ENCODE results near the gene CCDC183.
"Not testable (repeated sequence)": the region's sequence is repeated elsewhere in the genome, so short reads cannot be mapped to it uniquely, and the experiment has no call there.

- not testable (repeated sequence) for TF ChIP-seq POLR2A, POLR2AphosphoS5 (IDR thresholded peaks at IDR 0.05; ENCODE audit: low read depth, low read length)
Measured at GRCh38 chr9:136766410-136767120, 29.6 kb upstream of the CCDC183 start.

Measured in GM12892 (cell line).